Medulla oblongata (tissue), 1 donor: Measurements from ENCODE around the gene TTC7B.
A peak's percentile ranks its signal among the peaks of the same experiment; 100 is the strongest.
"Not testable (repeated sequence)": the region's sequence is repeated elsewhere in the genome, so short reads cannot be mapped to it uniquely, and the experiment has no call there.

Experiments used
- DNase-seq: peaks from one replicate; pipeline ENCODE4 v3.0.0-alpha.2; 2015; ENCODE audit errors: extremely low spot score

Gene TTC7B

DNA sequence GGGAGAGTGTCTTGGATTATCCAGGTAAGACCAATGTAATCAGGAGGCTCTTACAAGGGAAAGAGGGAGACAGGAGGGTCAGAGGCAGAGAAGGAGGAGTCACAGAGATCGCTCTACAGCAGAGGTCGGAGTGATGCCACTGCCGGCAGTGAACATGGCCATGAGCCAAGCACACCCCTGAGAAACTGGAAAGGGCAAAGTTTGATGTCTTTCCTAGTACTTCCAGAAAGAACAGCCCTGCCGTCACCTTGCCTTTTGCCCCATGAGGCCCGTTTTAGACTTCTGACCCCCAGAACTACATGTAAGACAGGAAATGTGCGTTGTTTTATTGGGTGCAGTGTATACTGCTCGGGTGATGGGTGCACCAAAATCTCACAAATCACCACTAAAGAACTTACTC, 285.7 kb downstream of the TTC7B start:
- no peak for DNase-seq

DNA sequence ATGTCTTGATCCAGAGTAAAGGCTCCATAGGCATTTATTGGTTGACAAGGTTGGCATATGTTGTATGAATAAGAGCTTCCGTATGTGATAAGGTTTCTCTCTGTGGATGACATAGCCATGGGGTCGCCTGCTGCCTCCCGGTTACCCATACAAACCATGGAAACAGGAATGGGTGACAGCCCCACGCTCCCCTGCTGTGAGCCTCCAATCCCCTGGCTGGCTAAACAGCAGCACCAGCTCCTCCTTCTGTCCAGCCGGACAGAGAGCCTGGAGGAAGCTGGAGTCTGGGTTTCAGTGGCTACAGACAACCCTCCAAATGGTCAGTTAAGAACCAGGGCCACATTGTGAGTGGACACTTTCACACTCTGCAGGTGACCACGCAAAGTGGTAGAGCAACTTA, 288.3 kb downstream of the TTC7B start:
- DNase-seq = no peak

DNA sequence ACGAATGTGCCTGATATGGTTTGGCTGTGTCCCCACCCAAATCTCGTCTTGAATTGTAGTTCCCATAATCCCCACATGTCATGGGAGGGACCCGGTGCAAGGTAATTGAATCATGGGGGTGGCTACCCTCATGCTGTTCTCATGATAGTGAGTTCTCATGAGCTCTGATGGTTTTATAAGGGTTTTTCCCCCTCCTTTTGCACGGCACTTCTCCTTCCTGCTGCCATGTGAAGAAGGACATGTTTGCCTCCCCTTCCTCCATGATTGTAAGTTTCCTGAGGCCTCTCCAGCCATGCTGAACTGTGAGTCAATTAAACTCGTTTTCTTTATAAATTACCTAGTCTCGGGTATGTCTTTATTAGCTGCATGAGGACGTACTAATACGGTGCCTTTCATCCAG, 289.7 kb downstream of the TTC7B start:
- not testable (repeated sequence) for DNase-seq

DNA sequence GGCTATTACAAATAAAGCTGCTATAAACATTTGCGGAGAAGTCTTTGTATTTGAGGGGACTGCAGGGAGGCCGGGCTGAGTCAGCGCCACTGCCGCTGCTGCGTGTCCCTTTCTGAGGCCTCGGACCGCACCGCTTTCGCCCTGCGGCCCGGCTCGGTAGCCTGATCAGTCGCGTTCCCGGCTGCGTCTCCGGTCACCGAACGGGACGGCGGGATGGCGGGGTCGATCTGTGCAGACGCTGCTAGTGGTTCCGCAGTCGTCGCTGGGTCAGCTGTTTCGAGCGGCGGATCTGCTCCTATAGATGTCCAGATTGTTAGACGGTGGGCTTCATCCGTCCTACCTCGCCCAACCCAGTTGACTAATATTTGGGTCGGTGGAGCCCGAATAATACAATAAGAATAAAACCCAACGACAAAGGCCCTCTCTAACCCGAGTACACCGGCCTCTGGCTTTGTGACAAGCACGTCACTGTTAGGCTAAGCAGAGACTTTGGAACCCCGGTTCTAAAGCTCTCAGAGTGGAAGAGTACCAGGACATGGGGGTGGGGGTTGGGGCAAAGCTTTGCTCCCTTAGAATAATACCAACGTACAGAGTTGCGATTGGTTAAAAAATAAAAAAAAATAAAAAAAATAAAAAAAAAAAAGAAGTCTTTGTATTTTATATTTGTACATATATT, 290.7 kb downstream of the TTC7B start:
- not testable (repeated sequence) for DNase-seq

DNA sequence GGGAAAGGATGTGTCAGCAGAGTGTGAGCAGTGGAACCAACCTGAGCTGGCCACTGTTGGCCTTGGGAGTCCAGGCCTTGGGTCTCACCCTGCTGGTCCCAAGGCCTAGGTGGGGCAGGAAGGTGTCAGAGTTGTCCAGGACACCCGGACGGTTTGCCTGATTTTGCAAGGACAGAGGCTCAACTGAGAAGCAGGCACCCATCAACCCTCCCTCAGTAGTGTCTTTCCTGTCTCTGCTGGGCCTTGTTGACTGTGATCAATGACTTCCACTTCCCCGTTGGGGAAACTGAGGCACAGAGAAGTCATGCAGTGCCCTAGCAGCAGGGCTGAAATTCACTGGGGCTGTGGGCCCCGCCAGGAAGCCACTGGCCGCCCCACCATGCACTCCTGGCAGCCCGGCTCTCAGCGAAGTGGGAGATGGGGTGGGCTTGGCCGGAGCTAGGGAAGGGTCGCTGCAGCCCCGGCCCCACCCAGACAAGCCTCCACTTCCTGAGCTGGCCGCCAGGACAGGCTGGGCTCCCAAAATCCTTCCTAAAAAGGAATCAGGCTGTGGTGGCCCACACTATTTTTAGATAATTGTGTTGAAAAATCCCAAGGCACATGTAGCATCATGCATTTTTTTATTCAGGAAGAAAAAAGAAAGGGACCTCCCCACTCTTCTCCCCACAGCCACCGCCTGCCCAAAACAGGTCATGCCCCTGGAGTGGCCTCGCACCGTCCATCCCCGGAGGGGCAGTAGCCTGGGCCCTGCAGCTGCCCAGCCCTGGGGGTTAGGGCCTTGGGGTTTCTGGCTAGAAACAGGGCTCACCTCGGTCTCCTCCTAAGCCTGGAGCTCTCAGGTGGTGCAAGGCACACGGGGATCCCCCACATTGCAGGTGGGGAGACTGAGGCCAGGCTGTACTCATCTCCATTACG, 292.0 kb downstream of the TTC7B start:
- no peak for DNase-seq

DNA sequence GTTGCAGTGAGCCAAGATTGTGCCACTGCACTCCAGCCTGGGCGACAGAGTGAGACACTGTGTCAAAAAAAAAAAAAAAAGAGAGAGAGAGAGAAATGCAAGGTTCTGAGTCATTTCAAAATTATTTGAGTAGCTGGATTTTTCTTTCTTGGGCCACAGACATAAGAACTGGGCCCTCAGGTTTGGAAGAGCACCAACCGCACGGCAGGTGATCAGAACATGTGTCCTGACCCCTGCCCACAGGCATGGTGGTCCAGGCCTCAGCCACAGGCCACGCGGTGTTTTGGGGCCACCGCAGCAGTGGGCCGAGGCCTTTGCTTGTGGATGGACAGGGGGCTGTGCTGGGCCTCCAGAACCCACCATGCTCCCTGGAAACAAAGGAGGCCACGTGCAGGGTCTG, 292.7 kb downstream of the TTC7B start:
- DNase-seq = no peak

DNA sequence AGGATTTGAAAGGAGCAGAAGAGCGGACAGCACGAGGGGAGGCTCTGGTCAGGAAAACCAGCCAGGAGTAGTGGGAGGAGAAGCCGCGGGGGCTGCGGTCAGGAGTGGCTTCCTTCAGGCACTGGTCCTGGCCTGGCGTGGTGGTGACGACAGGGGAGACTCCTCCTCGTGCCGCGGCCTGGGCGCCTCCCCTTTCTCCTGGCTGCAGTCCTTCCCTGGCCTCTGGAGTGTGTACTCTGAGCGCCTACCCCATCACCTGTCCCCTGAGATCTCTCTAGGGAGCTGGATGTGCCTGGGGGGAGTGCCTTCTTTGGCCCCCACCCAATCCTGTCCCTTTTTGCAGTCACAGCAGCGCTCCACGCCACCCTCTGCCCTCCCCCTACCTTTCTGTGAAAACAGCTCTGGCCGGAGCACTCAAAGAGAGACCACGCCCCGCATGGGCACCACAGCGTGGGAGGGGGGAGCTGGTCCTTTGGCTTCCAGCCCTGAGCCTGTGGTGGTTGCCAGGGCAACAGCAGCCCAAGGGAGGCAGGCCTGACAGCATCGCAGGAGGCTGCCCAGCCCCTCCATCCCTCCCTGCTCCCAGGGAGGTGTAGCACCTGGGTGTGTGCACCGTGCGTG, 293.5 kb downstream of the TTC7B start:
- peak; percentile 66 for DNase-seq

DNA sequence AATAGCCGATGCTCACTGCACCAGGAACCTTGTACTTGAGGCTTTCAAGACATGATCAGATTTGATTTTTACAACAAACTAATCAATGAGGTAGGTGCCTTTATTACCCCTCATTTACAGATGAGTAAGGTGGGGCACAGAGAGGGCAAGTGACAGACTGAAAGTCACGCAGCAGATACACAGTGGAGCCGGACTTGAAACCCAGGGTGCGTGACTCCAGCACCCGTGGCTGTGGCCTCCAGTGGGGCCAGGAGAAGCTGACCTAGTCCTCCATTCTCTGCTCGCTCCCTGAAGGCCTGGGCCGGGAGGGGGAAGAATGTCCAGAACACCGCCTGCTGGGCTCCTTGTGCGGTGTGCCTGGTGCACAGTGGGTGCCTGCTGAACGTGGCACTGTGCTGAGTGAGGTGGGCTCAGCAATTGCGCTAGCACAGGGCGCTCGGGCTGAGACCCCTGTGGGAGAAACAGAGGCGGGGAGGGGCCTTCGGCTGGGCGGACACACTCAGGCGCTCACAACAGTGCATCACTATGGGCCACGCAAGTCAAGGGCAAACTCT, 294.2 kb downstream of the TTC7B start:
- DNase-seq = no peak

DNA sequence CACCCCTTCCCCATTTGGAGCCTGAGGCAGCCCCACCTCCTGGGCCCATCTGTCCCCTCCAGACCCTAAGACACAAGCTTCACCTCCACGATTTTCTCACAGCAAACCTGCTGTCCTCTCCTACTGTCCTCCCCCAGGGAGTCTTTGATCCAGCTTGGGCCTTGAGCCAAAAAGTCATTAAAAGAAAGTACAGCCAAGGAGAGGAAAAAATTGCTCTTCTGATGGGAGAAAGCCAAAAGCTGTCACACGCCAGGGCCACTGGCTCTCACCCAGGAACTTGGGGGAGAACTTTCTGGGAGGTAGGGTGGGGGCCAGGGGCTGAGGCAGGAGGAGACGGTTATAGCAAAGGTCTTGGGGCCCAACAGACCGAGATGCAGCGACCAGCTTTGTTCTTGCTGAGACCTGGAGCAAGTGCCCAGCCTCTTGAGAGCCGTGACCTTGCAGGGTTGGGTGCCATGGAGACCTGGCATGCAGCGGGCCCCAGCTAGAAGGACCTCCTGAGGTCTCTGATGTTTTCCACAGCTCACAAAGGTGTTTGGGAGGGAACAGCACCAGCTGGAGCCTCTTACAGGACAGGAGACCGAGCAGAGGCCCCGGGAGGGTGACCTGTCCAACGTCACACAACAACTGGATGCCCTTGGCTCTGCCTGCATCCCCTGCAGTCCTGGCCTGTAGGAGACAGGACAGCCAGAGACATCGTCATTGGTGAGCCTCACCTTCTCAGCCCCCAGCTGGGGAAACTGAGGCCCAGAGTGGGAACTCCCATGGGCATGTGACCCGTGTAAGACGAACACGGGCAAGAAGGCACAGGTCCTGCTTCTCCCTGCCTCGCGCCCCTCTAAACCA, 294.9 kb downstream of the TTC7B start:
- peak; percentile 54 for DNase-seq

DNA sequence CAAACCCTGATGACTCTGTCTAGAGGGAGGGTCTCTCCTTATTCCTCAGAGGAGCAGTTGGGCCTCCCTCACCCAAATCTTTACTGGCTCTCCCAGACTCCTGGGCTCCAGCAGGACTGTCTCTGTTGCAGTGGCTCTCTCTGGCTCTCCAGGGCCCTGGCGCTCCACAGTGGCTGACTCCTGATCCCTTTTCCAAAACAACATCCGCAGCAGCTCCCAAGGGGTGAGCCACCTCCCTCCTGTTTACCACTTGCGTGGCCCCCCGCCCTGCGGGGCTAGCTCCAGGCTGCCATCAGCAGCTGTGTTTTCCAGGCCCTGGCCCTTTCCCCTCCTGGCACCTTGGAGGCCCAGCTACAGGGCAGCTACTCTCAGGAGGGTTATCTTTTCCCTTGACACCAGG, 295.9 kb downstream of the TTC7B start:
- DNase-seq = no peak

DNA sequence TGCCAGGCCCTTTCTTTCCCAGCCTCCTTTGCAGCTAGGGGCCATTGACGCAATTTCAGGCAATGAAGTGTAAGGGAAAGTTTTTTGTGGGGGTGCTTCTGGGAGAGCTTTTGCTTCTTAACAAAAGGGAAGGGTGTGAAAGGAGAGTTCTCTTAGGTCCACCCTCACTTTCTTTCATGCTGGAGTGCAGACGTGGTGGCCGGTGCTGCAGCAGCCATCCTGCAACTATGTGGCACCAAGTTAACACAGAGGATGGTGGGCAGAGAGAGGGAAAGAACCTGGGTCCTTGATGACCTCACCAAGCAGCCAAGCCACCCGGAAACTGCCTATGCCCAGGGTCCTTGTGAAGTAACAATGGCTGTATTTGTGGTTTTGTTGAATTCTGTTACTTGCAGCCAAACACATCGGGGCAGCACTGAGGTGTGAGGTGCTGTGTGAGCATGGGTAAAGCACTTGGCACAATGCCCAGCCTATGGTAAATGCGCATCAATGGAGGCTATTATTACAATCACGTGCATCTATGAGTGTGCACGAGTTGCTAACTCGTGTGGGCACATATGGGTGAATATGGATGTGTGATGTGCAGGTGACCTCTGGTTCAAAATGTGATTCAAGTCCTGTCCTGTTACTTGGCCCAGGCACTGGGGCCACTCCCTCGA, 296.8 kb downstream of the TTC7B start:
- DNase-seq = no peak

DNA sequence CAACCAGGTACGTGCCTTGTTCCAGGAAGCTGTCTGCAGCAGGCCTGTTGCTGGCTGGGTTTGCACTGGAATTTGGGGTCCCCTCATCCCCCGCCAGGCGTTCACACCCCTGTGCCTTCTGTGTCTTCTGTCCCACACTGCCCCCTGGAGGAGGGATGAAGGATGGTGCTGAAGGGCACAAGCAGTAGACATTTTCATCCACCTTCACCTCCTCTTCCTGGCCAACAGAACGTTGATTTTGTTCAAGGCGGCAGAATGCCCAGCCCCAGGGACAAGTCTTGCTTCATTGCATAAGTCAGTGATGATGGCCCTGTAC, 297.3 kb downstream of the TTC7B start:
- DNase-seq = no peak

DNA sequence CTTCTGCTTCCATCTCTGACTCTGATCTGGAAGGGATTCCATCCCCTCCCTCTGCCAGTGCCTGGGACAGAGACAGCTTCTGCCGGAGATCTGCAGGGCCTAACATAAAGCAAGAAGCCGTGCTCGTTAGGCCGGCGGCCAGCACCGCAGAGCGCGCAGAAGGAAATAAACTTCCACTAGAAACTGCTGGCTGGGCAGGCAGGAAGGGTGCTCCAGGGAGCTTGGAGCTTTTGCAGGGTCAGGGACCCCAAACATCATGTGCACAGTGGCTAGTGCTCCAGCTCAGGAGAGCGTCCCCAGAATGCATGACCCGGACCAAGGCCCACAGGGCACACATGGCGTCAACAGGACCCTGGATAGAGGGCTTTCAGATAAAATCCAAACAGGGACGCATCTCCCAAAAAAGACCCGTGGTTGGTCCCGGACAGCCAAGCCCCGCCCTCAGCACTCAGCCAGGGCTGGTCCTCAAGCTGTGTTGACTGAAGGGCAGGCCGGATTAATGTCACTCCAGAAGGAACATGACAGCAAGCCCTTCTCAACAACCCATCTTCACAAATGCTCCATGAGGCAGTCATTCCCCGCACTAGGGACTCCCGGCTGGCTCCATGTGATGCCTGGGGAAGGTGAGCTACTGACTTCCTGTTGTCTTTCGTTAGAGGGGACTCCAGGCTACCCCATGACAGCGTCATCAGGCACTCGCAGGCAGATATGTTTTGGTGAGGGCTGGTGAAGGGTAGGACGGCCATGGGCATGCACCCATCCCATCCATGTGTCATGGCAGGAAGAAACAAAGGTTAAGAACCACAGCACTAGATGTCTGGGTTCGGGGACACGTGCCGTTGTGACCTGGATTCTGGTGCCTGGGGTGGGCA, 297.9 kb downstream of the TTC7B start:
- DNase-seq = no peak

DNA sequence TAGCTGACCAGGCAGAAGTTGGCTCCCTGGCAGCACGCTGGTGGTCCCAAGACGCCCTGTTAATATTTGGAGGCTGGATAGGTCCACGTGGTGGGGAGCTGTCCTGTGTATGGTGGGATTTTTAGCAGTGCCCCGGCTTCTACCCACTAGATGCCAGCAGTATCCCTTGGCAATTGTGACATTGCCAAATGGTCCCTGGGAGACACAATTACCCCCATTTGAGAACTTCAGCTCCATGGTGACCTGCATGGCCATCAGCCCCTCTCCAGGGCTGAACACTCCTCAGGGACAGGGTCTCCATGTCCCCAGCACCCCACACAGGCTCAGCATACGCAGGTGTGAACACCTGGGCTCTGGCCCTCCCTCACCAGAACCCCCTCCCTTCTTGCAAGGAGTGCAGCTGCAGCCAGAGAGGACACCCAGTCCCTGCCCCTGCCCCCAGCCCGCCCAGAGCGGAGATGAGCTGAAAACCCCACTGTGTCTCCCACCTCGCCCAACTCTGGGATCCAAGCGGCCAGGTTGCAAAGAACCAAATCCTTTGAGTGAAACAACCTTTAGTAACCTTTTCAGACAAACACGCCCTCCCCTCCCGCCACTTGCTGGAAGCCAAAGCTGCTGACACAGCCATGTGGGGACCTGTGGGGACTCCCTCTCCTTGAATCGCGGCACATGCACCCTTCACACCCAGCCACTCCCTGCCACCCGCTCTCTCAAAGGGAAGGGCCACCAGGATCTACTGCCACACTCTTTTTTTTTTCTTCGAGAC, 299.0 kb downstream of the TTC7B start:
- DNase-seq = no peak

DNA sequence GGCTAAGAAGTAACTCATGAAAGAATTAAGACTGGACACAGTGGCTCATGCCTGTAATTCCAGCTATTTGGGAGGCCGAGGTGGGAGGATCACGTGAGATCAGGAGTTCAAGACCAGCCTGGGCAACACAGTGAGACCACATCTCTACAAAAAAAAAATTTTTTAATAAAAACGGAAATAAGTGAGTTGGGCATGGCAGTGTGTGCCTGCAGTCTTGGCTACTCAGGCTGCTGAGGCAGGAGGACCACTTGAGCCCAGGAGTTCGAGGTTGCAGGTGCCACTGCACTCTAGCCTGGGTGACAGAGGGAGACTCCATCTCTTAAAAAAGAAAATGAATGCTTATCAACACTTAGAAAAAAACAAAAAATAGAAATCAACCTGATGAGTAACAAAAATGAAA, 301.7 kb downstream of the TTC7B start:
- DNase-seq = no peak

DNA sequence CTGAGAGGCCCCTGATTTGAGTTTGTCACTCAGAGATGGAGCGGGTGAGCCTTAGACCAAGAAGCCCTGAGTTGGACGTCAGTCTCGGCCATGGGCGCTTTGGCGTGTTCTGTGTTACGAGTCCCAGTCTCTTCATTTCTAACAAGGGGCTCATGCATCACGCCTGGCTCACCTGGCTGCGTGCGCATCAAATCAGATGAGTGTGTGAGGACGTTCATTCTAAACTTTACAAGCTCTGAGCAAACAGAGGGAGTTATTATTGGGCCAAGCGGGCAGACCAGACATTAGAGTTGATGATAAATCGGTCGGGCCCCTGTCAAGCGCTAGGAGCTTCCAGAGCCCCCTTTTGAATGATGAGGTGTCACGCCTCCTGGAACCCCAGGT, 302.2 kb downstream of the TTC7B start:
- DNase-seq = no peak

DNA sequence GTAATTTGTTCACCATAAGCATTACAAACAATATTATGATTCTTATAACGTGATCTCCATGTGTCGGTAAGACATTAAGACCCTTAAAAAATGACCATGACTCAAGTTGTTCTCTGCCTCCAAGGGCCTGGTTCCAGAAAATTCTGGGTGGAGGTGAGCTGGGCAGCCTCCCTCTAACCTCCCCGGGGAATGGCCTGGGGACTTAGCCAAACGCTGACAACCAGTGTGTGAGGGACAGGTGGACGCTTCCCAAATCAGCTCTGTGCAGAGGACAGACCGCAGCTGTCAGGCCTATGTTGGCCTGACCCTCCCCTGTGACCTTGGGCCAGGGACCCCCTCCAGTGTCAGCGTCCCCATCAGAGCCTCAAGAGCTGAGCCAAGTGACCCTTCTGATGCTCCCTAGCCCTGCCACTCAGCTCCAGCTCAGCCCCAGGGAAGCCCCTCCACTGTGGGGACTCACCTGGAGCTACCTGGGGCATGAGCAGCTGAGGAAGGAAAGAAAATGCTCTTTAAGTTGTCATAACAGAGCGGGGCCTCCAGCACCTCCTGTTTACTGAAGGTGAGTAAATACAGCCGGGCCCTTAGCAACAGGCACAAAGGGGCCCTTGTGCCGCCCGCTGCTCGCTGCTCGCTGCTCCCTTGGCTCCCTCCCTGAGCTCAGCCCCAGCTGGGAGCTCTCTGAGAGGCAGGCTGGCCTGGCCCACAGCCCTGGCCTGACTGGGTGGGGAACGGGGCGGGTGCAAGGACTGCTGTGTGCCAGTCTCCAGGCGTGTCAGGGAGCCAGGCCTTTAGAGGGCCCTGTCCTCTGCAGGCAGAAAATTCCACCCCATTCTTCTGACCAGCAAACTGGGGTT, 302.8 kb downstream of the TTC7B start:
- DNase-seq = peak; percentile 98

DNA sequence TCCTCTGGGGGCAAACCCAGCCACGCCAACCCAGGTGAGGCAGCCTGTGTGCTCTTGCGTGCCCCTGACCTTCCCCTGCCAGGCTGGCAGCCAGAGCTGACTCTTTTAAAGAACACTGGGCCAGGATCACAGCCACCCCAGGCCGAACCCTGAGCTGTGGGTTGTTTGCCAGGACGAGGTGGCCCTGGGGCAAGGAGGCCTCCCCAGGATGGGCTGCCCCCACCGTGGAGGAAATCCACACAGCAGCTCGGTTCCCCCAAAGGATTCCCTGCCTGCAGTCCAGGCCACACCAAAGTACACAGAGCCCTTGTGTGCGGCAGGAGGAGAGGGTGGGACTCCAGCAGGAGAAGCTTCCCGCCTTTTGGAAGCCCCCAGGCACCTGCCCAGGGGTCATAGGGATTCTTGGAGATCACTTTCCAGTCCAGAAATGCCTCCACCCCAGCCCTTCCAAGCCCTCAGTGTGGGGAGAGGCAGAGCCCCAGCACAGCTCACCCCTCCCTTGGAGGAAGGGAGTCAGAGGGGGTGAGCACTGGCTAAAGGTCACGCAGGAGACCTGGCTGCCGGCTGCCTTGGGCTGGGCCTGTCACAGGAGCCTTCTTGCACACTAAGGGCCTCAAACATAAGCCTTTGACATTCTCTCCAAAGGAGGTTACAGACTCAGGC, 303.8 kb downstream of the TTC7B start:
- no peak for DNase-seq
